WTC11 (cell line): ENCODE results near the gene MDM4.

Experiments
- CREB1 ChIP-seq: sonication (generic); formaldehyde crosslinking; IDR thresholded peaks from 2 replicates; pipeline ENCODE4 v1.8.0; 2023; ENCODE audit warnings: mild to moderate bottlenecking, missing genetic modification reagents
- ELF4 ChIP-seq: sonication (generic); formaldehyde crosslinking; IDR thresholded peaks from 2 replicates; pipeline ENCODE4 v1.8.1; 2022; ENCODE audit warnings: low read depth, mild to moderate bottlenecking, moderate library complexity, missing genetic modification reagents
- IRF1 ChIP-seq: sonication (generic); formaldehyde crosslinking; IDR thresholded peaks from 2 replicates; pipeline ENCODE4 v1.8.0; 2023; ENCODE audit warnings: missing genetic modification reagents
- JUN ChIP-seq: sonication (generic); formaldehyde crosslinking; IDR thresholded peaks from 2 replicates; pipeline ENCODE4 v1.8.0; 2023; ENCODE audit warnings: mild to moderate bottlenecking, missing genetic modification reagents
- MAX ChIP-seq: sonication (generic); formaldehyde crosslinking; IDR thresholded peaks from 2 replicates; pipeline ENCODE4 v1.8.0; 2022; ENCODE audit warnings: mild to moderate bottlenecking, missing genetic modification reagents
- NFATC4 ChIP-seq: fragments of 250-450 bp; sonication (Bioruptor Pico); IDR thresholded peaks from 2 replicates; pipeline ENCODE4 v1.9.0; 2021; ENCODE audit warnings: mild to moderate bottlenecking
- PRRX2 ChIP-seq: fragments of 250-450 bp; sonication (Bioruptor Pico); IDR thresholded peaks from 2 replicates; pipeline ENCODE4 v1.8.0; 2021; ENCODE audit warnings: mild to moderate bottlenecking
- TCF7 ChIP-seq: sonication (generic); formaldehyde crosslinking; IDR thresholded peaks from 2 replicates; pipeline ENCODE4 v1.8.0; 2022; ENCODE audit warnings: mild to moderate bottlenecking, low read depth, missing genetic modification reagents, moderate library complexity
- TEAD4 ChIP-seq: sonication (generic); formaldehyde crosslinking; IDR thresholded peaks from 2 replicates; pipeline ENCODE4 v1.8.0; 2022; ENCODE audit warnings: mild to moderate bottlenecking, missing genetic modification reagents
- ZSCAN18 ChIP-seq: fragments of 250-450 bp; sonication (Bioruptor Pico); IDR thresholded peaks from 2 replicates; pipeline ENCODE4 v2.1.2; 2022; ENCODE audit warnings: mild to moderate bottlenecking, moderate library complexity
- TF ChIP-seq, protein P1 (sequence below): sonication (generic); formaldehyde crosslinking; IDR thresholded peaks from 2 replicates; pipeline ENCODE4 v1.8.0; 2022; ENCODE audit warnings: mild to moderate bottlenecking, missing genetic modification reagents
- TF ChIP-seq, protein P2 (sequence below): fragments of 200-600 bp; IDR thresholded peaks from 2 replicates; pipeline ENCODE4 v1.8.0; 2022; ENCODE audit warnings: antibody characterized with exemption
- TF ChIP-seq, protein P3 (sequence below): sonication (generic); formaldehyde crosslinking; IDR thresholded peaks from 2 replicates; pipeline ENCODE4 v1.8.1; 2022; ENCODE audit warnings: mild to moderate bottlenecking, moderate library complexity, missing genetic modification reagents
- TF ChIP-seq, protein P4 (sequence below): fragments of 250-450 bp; sonication (Bioruptor Pico); IDR thresholded peaks from 2 replicates; pipeline ENCODE4 v1.9.0; 2021; ENCODE audit warnings: mild to moderate bottlenecking, borderline replicate concordance

DNA sequence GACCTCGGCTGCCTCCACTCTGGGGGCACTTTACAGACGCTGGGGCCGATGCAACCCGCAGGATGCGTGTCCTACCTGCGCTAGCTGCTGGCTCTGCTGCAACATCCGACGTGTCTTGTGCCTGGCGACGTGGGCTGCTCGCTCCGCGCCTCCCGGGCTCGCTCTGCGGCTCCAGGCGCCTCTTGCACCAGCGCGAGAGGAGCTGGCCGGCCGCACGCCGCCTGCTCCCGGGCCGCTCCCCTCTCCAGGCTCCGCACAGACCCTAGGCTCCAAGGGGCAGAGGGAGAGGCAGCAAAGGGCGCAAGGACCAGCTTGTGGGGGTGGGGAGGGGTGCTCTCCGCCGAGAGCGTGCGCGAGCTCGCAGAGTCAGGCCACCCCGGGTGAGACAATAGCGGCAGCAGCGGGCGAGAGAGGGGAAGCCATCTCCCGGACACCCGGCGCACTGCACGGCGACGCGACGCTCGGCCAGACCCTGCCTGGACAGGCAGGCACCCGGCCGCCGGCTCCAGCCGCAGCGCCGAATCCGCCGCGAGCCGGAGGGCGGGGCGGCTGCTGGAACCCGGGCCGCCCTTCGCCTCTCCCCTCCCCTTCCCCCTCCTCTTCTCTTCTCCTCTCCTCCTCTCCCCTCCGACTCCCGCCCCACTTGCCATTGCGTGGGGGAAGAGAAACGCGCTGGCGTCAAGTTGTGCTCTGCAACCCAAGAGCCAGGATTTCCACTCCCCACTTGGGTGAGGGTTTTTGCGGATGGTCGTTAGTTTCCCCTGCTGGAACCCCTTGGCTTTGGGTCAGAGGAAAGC is 21.7 kb upstream of the MDM4 start, which contains the start of gene PIK3C2B:
- TF ChIP-seq, protein P1, sequence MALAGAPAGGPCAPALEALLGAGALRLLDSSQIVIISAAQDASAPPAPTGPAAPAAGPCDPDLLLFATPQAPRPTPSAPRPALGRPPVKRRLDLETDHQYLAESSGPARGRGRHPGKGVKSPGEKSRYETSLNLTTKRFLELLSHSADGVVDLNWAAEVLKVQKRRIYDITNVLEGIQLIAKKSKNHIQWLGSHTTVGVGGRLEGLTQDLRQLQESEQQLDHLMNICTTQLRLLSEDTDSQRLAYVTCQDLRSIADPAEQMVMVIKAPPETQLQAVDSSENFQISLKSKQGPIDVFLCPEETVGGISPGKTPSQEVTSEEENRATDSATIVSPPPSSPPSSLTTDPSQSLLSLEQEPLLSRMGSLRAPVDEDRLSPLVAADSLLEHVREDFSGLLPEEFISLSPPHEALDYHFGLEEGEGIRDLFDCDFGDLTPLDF (CRISPR knock-in tag) = peak; percentile 26; the same call in 1 of the 2 replicates
- TF ChIP-seq, protein P2, sequence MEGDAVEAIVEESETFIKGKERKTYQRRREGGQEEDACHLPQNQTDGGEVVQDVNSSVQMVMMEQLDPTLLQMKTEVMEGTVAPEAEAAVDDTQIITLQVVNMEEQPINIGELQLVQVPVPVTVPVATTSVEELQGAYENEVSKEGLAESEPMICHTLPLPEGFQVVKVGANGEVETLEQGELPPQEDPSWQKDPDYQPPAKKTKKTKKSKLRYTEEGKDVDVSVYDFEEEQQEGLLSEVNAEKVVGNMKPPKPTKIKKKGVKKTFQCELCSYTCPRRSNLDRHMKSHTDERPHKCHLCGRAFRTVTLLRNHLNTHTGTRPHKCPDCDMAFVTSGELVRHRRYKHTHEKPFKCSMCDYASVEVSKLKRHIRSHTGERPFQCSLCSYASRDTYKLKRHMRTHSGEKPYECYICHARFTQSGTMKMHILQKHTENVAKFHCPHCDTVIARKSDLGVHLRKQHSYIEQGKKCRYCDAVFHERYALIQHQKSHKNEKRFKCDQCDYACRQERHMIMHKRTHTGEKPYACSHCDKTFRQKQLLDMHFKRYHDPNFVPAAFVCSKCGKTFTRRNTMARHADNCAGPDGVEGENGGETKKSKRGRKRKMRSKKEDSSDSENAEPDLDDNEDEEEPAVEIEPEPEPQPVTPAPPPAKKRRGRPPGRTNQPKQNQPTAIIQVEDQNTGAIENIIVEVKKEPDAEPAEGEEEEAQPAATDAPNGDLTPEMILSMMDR = no peak
- TF ChIP-seq TEAD4 (CRISPR knock-in tag) = no peak
- TF ChIP-seq ELF4 (CRISPR knock-in tag) = no peak
- TF ChIP-seq NFATC4 (CRISPR knock-in tag) = no peak
- peak; percentile 81 for TF ChIP-seq MAX
- TF ChIP-seq IRF1 (CRISPR knock-in tag) = no peak
- no peak for TF ChIP-seq JUN (CRISPR knock-in tag)
- no peak for TF ChIP-seq CREB1 (CRISPR knock-in tag)
- no peak for TF ChIP-seq TCF7 (CRISPR knock-in tag)
- TF ChIP-seq PRRX2 (CRISPR knock-in tag) = no peak
- TF ChIP-seq, protein P3, sequence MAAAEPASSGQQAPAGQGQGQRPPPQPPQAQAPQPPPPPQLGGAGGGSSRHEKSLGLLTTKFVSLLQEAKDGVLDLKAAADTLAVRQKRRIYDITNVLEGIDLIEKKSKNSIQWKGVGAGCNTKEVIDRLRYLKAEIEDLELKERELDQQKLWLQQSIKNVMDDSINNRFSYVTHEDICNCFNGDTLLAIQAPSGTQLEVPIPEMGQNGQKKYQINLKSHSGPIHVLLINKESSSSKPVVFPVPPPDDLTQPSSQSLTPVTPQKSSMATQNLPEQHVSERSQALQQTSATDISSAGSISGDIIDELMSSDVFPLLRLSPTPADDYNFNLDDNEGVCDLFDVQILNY = 0 out of 2 replicates have a peak, but pooled peaks have one; percentile 7
- TF ChIP-seq ZSCAN18 (CRISPR knock-in tag) = no peak
- TF ChIP-seq, protein P4, sequence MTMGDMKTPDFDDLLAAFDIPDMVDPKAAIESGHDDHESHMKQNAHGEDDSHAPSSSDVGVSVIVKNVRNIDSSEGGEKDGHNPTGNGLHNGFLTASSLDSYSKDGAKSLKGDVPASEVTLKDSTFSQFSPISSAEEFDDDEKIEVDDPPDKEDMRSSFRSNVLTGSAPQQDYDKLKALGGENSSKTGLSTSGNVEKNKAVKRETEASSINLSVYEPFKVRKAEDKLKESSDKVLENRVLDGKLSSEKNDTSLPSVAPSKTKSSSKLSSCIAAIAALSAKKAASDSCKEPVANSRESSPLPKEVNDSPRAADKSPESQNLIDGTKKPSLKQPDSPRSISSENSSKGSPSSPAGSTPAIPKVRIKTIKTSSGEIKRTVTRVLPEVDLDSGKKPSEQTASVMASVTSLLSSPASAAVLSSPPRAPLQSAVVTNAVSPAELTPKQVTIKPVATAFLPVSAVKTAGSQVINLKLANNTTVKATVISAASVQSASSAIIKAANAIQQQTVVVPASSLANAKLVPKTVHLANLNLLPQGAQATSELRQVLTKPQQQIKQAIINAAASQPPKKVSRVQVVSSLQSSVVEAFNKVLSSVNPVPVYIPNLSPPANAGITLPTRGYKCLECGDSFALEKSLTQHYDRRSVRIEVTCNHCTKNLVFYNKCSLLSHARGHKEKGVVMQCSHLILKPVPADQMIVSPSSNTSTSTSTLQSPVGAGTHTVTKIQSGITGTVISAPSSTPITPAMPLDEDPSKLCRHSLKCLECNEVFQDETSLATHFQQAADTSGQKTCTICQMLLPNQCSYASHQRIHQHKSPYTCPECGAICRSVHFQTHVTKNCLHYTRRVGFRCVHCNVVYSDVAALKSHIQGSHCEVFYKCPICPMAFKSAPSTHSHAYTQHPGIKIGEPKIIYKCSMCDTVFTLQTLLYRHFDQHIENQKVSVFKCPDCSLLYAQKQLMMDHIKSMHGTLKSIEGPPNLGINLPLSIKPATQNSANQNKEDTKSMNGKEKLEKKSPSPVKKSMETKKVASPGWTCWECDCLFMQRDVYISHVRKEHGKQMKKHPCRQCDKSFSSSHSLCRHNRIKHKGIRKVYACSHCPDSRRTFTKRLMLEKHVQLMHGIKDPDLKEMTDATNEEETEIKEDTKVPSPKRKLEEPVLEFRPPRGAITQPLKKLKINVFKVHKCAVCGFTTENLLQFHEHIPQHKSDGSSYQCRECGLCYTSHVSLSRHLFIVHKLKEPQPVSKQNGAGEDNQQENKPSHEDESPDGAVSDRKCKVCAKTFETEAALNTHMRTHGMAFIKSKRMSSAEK (CRISPR knock-in tag) = no peak
